GM12874 (cell line): ENCODE results near the gene TFDP1.

Source experiments
- CTCF ChIP-seq: IDR thresholded peaks from 2 replicates; pipeline ENCODE4 v1.5.1; 2011; ENCODE audit warnings: low read depth, mild to moderate bottlenecking, control low read depth, low read length, moderate library complexity; ENCODE audit not compliant: insufficient read depth

TFDP1 gene

GRCh38 chr13:113632706-113633484 lies 48.3 kb downstream of the TFDP1 start:
- TF ChIP-seq CTCF, result no peak

- TF ChIP-seq CTCF, result no peak
Measured at GRCh38 chr13:113633485-113633873, 48.9 kb downstream of the TFDP1 start.

- no peak for TF ChIP-seq CTCF
Measured at GRCh38 chr13:113634279-113635047, 49.9 kb downstream of the TFDP1 start.

GRCh38 chr13:113635048-113635420 lies 50.5 kb downstream of the TFDP1 start:
- no peak for TF ChIP-seq CTCF

- TF ChIP-seq CTCF, result no peak
Measured at GRCh38 chr13:113635709-113636108, 51.2 kb downstream of the TFDP1 start.

- TF ChIP-seq CTCF, result no peak
Measured at GRCh38 chr13:113636266-113636963, 51.9 kb downstream of the TFDP1 start.
